LHCN-M2 (cell line): ENCODE measurements around the gene ARL15. TPM values are rescaled to one million over a fixed set of nuclear protein-coding genes. Genes with fewer than 3 reads are reported as not detected.

ENCODE experiments used
- DNase-seq: peaks from one replicate; pipeline ENCODE4 v3.0.0-alpha.2; 2012; ENCODE audit warnings: low read depth
- total RNA-seq: library from RNA; depleted of rRNA; stranded (reverse); fragments of >200 nt; gene quantifications from 2 replicates; pipeline ENCODE4 v1.2.3, GENCODE V29; 2014

The ARL15 gene
- total RNA-seq, 1 experiment from 2014 or later, result 11.2 TPM

- DNase-seq, result no peak
These were observed 363.8 kb downstream of the ARL15 start for GRCh38 chr5:53946405-53947100.

GRCh38 chr5:53944981-53945380, 365.4 kb downstream of the ARL15 start:
- DNase-seq, result no peak

GRCh38 chr5:53943938-53944337, 366.4 kb downstream of the ARL15 start:
- DNase-seq, result no peak

- DNase-seq, result peak; percentile 15
These were observed 367.6 kb downstream of the ARL15 start for GRCh38 chr5:53942724-53943123.

GRCh38 chr5:53940921-53941320, 369.5 kb downstream of the ARL15 start:
- no peak for DNase-seq

- DNase-seq, result no peak
These were observed 372.9 kb downstream of the ARL15 start for GRCh38 chr5:53937467-53937866.

GRCh38 chr5:53936481-53937352, 373.7 kb downstream of the ARL15 start:
- DNase-seq, result no peak

- peak; percentile 33 for DNase-seq
These were observed 376.1 kb downstream of the ARL15 start for GRCh38 chr5:53934151-53934820.

- DNase-seq, result no peak
These were observed 378.0 kb downstream of the ARL15 start for GRCh38 chr5:53932351-53932750.

GRCh38 chr5:53930457-53930856, 379.9 kb downstream of the ARL15 start:
- no peak for DNase-seq

GRCh38 chr5:53929570-53929969, 380.8 kb downstream of the ARL15 start:
- no peak for DNase-seq

GRCh38 chr5:53929152-53929551, 381.2 kb downstream of the ARL15 start:
- DNase-seq, result no peak

GRCh38 chr5:53928641-53929040, 381.7 kb downstream of the ARL15 start:
- DNase-seq, result no peak

- DNase-seq, result no peak
These were observed 382.6 kb downstream of the ARL15 start for GRCh38 chr5:53927668-53928247.

- DNase-seq, result no peak
These were observed 384.3 kb downstream of the ARL15 start for GRCh38 chr5:53926026-53926425.

- DNase-seq, result no peak
These were observed 386.0 kb downstream of the ARL15 start for GRCh38 chr5:53924392-53924791.

GRCh38 chr5:53923961-53924360, 386.4 kb downstream of the ARL15 start:
- no peak for DNase-seq

- DNase-seq, result no peak
These were observed 387.6 kb downstream of the ARL15 start for GRCh38 chr5:53922508-53923498.

- DNase-seq, result no peak
These were observed 392.5 kb downstream of the ARL15 start for GRCh38 chr5:53917826-53918225.

GRCh38 chr5:53917095-53917494, 393.3 kb downstream of the ARL15 start:
- peak; percentile 32 for DNase-seq

GRCh38 chr5:53915120-53915519, 395.3 kb downstream of the ARL15 start:
- DNase-seq, result no peak
